Astrocyte (in vitro differentiated cells and primary cell): ENCODE data around the gene PIGR. TPM values are rescaled to one million over a fixed set of nuclear protein-coding genes. Genes with fewer than 3 reads are reported as not detected.
A peak's percentile ranks its signal among the peaks of the same experiment; 100 is the strongest.

Experiments
- DNase-seq: peaks from one replicate; pipeline ENCODE4 v3.0.0-alpha.2; 2010; ENCODE audit warnings: low read depth
- FAIRE-seq: peaks from 2 replicates; lab custom pipeline; 2011; peaks lifted over from hg19 to GRCh38; lab: Jason Lieb, UNC
- H2AFZ ChIP-seq: 2 replicates; pipeline ENCODE4 v1.6.0; 2012; ENCODE audit warnings: low read depth, low read length, inconsistent platforms
- H3K27ac ChIP-seq: 2 replicates; pipeline ENCODE4 v1.5.1; 2011; ENCODE audit warnings: low read depth, low read length, inconsistent platforms
- H3K27me3 ChIP-seq: 2 replicates; pipeline ENCODE4 v1.6.0; 2011; ENCODE audit warnings: low read length, inconsistent platforms; ENCODE audit not compliant: insufficient read depth
- H3K36me3 ChIP-seq: 2 replicates; pipeline ENCODE4 v1.5.1; 2011; ENCODE audit warnings: low read length, inconsistent platforms; ENCODE audit not compliant: insufficient read depth
- H3K4me1 ChIP-seq: 2 replicates; pipeline ENCODE4 v1.5.1; 2011; ENCODE audit warnings: low read length, inconsistent platforms; ENCODE audit not compliant: insufficient read depth
- H3K4me2 ChIP-seq: 2 replicates; pipeline ENCODE4 v1.6.0; 2012; ENCODE audit warnings: low read length, inconsistent platforms
- H3K4me3 ChIP-seq: 2 replicates; pipeline ENCODE4 v1.5.1; 2011; ENCODE audit warnings: low read depth, mild to moderate bottlenecking, low read length, inconsistent platforms; ENCODE audit not compliant: insufficient read depth
- H3K79me2 ChIP-seq: 2 replicates; pipeline ENCODE4 v1.6.0; 2012; ENCODE audit warnings: mild to moderate bottlenecking, low read length, inconsistent platforms; ENCODE audit not compliant: insufficient read depth
- H3K9ac ChIP-seq: 2 replicates; pipeline ENCODE4 v1.6.0; 2012; ENCODE audit warnings: mild to moderate bottlenecking, low read length, inconsistent platforms
- H3K9me3 ChIP-seq: 2 replicates; pipeline ENCODE4 v1.5.1; 2012; ENCODE audit warnings: low read depth, mild to moderate bottlenecking, low read length, inconsistent platforms; ENCODE audit not compliant: insufficient read depth
- H4K20me1 ChIP-seq: 2 replicates; pipeline ENCODE4 v1.6.0; 2012; ENCODE audit warnings: low read length, inconsistent platforms; ENCODE audit not compliant: insufficient read depth
- H3K27ac Mint-ChIP-seq: one replicate; pipeline ENCODE4 v1.8.0; 2021; ENCODE audit warnings: mild to moderate bottlenecking, mixed read lengths; ENCODE audit not compliant: unreplicated experiment
- H3K27me3 Mint-ChIP-seq: one replicate; pipeline ENCODE4 v1.8.0; 2021; ENCODE audit warnings: low read depth, mixed read lengths; ENCODE audit not compliant: unreplicated experiment
- H3K36me3 Mint-ChIP-seq: one replicate; pipeline ENCODE4 v1.8.0; 2021; ENCODE audit warnings: low read depth, mixed read lengths; ENCODE audit not compliant: unreplicated experiment
- H3K4me1 Mint-ChIP-seq: one replicate; pipeline ENCODE4 v1.8.0; 2021; ENCODE audit warnings: low read depth, mixed read lengths; ENCODE audit not compliant: unreplicated experiment
- H3K4me3 Mint-ChIP-seq: one replicate; pipeline ENCODE4 v1.8.0; 2021; ENCODE audit warnings: mild to moderate bottlenecking, moderate library complexity, mixed read lengths; ENCODE audit not compliant: unreplicated experiment
- H3K9me3 Mint-ChIP-seq: one replicate; pipeline ENCODE4 v1.8.0; 2021; ENCODE audit warnings: mild to moderate bottlenecking, mixed read lengths; ENCODE audit not compliant: unreplicated experiment
- CTCF ChIP-seq: IDR thresholded peaks from 2 replicates; pipeline ENCODE4 v1.5.1; 2011; ENCODE audit warnings: low read depth, mild to moderate bottlenecking, inconsistent platforms, low read length, moderate library complexity; ENCODE audit not compliant: insufficient read depth
- EZH2 ChIP-seq: IDR thresholded peaks from 2 replicates; pipeline ENCODE4 v1.6.1; 2012; ENCODE audit warnings: mild to moderate bottlenecking, low read length, inconsistent platforms; ENCODE audit not compliant: insufficient read depth
- total RNA-seq: library from RNA; stranded (reverse); gene quantifications from 2 replicates; pipeline ENCODE4 v1.2.1, GENCODE V29; 2021

The PIGR gene
- total RNA-seq, 1 donor from 2014 or later: not detected

DNA sequence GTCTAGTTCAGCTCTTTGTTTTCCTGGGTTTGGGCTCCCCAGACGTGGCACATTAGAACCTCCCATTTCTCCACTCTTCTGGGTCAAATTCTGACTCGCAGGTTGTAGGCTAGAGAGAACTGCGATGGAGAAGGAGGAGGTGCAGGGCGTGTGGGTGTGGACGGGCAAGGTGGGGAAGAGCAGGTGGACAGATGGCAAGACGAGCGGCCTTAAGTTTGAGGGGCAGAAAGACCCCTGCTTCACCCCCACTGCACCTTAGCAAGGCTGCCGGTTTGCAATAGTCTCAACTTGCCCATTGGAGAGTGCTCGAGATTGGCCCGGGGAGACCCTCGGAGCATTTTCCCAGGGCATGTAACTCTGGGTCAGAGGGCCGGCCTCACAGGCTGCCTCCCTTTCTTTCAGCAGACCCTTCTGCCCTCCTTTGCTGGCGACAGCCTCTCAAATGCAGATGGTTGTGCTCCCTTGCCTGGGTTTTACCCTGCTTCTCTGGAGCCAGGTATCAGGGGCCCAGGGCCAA lies 47.3 kb downstream of the PIGR start:
- H3K27ac Mint-ChIP-seq: peak overlapping the region; percentile 31

GRCh38 chr1:206898089-206898914 lies 48.0 kb downstream of the PIGR start:
- TF ChIP-seq CTCF: no peak
- no peak for TF ChIP-seq EZH2
- H3K36me3 ChIP-seq: no peaks in the 10 kb centered on the region
- H3K27ac ChIP-seq: peak overlapping the region; percentile 7
- no peak overlapping the region for H3K4me3 ChIP-seq
- H3K27me3 ChIP-seq: no peaks in the 10 kb centered on the region
- H2AFZ ChIP-seq: peak overlapping the region; percentile 77
- H3K27me3 Mint-ChIP-seq: peaks cover 17% of the 10 kb centered on the region
- H3K4me1 ChIP-seq: peaks cover 13% of the 10 kb centered on the region
- H3K79me2 ChIP-seq: no peaks in the 10 kb centered on the region
- H3K27ac Mint-ChIP-seq: peak overlapping the region; percentile 31
- peak overlapping the region; percentile 80 for H3K4me2 ChIP-seq
- peak overlapping the region; percentile 54 for H3K9ac ChIP-seq
- no peaks in the 10 kb centered on the region for H3K9me3 ChIP-seq
- H3K4me1 Mint-ChIP-seq: peaks cover 24% of the 10 kb centered on the region
- peak; percentile 66 for DNase-seq
- H3K36me3 Mint-ChIP-seq: no peaks in the 10 kb centered on the region
- no peak overlapping the region for H3K4me3 Mint-ChIP-seq
- no peak for FAIRE-seq
- no peaks in the 10 kb centered on the region for H3K9me3 Mint-ChIP-seq
- H4K20me1 ChIP-seq: no peaks in the 10 kb centered on the region

More for the DNA sequence above, 47.3 kb downstream of the PIGR start:
- Histone ChIP-seq H3K4me3 (no peak overlapping the region), H3K4me2 (peak overlapping the region; percentile 80), H2AFZ (peak overlapping the region; percentile 77), H3K9me3 (no peaks in the 10 kb centered on the region), H3K9ac (no peak overlapping the region), H3K4me1 (peaks cover 13% of the 10 kb centered on the region), H3K36me3 (no peaks in the 10 kb centered on the region), H3K79me2 (no peaks in the 10 kb centered on the region), H3K27ac (no peak overlapping the region), H4K20me1 (no peaks in the 10 kb centered on the region), H3K27me3 (no peaks in the 10 kb centered on the region)
- H3K27me3 Mint-ChIP-seq: peaks cover 17% of the 10 kb centered on the region
- no peaks in the 10 kb centered on the region for H3K9me3 Mint-ChIP-seq
- no peak for FAIRE-seq
- no peak for DNase-seq
- no peak overlapping the region for H3K4me3 Mint-ChIP-seq
- TF ChIP-seq CTCF (no peak), EZH2 (no peak)
- peaks cover 25% of the 10 kb centered on the region for H3K4me1 Mint-ChIP-seq
- no peaks in the 10 kb centered on the region for H3K36me3 Mint-ChIP-seq
